Gastroesophageal sphincter (tissue), 3 donors: ENCODE results near the gene GALNT10.

Experiments
- POLR2A ChIP-seq, 2 donors: fragments of 450-650 bp; IDR thresholded peaks; one replicate each; pipeline ENCODE4 v1.6.1; 2017; ENCODE audit warnings: antibody characterized with exemption in 2 of 2, mild to moderate bottlenecking in 2 of 2, moderate library complexity in 1 of 2
- POLR2AphosphoS5 ChIP-seq: sonication (generic); formaldehyde crosslinking; IDR thresholded peaks from one replicate; pipeline ENCODE4 v1.6.1; 2017; ENCODE audit warnings: antibody characterized with exemption
- TF ChIP-seq, protein P1 (sequence below), 4 experiments: fragments of 200-600 bp in 2 of 4; fragments of 450-650 bp in 2 of 4; sonication (generic) in 1 of 4; IDR thresholded peaks; one replicate each; pipeline ENCODE4 v1.5.1; 2017 to 2019; ENCODE audit warnings: antibody characterized with exemption in 4 of 4, mild to moderate bottlenecking in 2 of 4, moderate library complexity in 2 of 4

DNA sequence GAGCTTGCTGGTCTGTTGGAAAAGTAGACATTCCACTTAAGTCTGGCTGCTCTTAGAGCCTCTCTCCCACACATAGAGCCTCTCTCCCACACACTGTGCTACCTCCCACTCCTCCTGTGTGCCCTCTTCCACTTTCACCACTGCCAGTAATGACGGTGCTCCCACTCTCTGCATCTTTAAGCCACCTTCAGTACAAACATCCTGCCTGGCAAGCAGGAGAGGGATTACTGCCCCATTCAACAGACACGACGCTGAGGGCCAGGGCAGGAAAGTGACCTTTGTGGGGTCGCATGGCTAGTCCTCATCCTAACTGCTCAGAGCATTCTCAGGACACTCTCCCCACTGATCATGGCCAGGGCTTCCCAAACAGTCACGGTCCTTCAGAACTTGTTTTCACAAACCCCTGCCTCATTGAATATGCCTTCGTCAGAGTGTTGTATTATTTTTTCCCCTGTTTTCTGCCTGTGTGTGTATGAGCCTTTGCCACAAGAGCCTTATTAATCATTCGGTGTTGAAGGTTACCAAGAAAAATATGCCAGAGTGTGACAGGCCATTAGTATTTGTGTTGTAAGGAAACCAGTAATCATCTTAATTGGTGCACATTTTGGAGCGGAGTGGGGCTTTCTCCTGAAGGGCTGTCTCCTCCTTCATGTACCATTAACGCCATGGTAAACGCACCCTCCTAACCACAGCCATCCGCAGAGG lies 168.1 kb downstream of the GALNT10 start:
- TF ChIP-seq, protein P1, sequence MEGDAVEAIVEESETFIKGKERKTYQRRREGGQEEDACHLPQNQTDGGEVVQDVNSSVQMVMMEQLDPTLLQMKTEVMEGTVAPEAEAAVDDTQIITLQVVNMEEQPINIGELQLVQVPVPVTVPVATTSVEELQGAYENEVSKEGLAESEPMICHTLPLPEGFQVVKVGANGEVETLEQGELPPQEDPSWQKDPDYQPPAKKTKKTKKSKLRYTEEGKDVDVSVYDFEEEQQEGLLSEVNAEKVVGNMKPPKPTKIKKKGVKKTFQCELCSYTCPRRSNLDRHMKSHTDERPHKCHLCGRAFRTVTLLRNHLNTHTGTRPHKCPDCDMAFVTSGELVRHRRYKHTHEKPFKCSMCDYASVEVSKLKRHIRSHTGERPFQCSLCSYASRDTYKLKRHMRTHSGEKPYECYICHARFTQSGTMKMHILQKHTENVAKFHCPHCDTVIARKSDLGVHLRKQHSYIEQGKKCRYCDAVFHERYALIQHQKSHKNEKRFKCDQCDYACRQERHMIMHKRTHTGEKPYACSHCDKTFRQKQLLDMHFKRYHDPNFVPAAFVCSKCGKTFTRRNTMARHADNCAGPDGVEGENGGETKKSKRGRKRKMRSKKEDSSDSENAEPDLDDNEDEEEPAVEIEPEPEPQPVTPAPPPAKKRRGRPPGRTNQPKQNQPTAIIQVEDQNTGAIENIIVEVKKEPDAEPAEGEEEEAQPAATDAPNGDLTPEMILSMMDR (IDR thresholded peaks at IDR 0.05) = no peak
- TF ChIP-seq POLR2A (IDR thresholded peaks at IDR 0.05) (no peak), POLR2AphosphoS5 (no peak)
